Activated CD8-positive, alpha-beta memory T cell treated with anti-CD3 and anti-CD28 coated beads for 1 hour (primary cell): ENCODE data around the gene PPP2R5D.
A peak's percentile ranks its signal among the peaks of the same experiment; 100 is the strongest.
"Not testable (repeated sequence)": the region's sequence is repeated elsewhere in the genome, so short reads cannot be mapped to it uniquely, and the experiment has no call there.

Source experiments
- DNase-seq, 2 donors: peaks; one replicate each; pipeline ENCODE4 v3.0.0-alpha.2; 2020; ENCODE audit warnings: low read depth in 1 of 2; ENCODE audit errors: extremely low read depth in 1 of 2

Gene PPP2R5D

DNA sequence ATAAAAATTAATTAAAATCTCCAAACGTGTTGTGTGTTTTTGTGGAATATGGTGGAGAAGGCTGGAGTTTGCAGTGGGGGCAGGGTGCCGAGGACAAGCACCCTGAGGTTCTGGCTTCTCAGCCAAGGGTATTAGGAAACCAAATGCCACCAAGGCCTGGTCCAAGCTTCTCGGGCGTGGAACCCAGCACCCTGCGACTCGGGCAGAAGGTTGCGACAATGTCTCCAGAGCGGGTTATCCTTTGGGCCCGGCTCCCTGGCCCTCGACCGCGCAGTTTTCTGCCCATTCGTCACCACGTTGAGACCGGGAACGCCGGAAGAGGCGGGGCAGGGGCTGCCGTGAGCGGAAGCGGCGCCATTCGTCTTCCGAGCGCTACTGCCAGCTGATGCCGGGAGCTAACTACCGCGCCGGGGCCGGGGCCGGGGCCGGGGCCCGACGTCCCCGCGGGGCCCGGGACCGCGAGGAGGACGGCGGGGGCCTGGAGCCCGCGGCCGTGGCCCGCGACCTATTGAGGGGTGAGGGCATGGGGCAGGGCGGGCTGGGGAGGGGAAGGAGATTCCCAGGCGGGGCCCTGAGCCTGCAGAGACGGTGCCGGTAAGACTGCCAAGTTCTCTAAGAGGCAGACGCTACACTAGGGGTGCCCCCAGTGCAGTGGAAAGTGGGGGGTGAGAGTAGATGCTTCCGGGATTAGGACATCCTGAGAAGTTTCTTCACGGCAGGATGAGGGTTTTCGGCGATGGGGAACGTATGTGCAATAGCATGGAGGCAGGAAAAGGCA is 37.1 kb downstream of the PPP2R5D start, which contains the start of gene RRP36:
Gene RRP36 (plus strand): TSS at position 354 of the 778 bp plus-strand sequence. CDS start 32 bp downstream, at position 386.
- DNase-seq: peak; percentile 24 to 57

DNA sequence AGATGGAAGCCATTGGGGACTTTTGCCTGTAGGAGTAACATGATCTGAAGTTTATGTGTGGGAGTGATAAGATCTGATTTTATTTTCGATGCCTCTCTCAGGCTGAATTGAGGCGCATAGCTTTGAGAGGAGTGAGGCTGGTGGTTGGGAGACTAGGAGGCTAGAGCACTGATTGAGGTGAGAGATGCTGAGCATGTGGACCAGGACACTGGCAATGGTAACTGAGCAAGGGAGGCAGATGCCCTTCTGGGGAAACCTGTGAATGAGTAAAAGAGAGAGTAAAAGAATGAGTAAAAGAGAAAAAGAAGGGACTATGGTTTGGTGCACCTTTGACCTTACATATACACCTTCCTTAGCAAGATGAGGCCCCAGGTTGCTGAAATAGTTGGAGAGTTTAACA is 40.1 kb downstream of the PPP2R5D start:
- DNase-seq: no peak

DNA sequence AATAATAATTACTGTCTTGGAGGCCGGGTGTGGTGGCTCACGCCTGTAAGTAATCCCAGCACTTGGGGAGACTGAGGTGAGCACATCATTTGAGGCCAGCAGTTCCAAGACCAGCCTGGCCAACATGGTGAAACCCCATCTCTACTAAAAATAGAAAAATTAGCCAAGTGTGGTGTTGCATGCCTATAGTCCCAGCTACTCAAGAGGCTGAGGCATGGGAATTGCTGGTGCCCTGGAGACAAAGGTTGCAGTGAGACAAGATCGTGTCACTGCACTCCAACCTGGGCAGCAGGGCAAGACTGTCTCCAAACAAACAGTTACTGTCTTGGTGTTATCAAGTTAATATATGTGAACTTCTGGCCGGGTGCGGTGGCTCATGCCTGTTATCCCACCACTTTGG is 42.0 kb downstream of the PPP2R5D start:
- no peak for DNase-seq

DNA sequence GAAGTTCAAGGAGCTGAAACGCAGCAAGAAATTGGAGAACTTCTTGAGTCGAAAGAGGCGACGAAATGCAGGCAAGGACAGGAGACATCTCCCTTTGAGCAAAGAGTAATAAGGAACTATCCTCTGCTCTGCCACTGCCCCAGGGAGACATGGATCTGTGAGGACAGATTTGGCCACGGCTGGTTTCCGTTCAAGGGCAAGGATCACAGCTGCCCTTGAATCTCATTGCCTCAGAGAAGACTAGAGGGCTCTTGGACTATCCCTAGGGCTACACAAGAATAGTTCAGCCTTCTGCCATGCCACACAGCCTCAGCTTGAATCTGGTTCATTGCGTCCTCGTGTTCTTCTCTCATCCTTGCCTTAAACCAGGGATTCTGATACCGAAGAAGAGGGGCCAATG is 44.8 kb downstream of the PPP2R5D start:
- no peak for DNase-seq

DNA sequence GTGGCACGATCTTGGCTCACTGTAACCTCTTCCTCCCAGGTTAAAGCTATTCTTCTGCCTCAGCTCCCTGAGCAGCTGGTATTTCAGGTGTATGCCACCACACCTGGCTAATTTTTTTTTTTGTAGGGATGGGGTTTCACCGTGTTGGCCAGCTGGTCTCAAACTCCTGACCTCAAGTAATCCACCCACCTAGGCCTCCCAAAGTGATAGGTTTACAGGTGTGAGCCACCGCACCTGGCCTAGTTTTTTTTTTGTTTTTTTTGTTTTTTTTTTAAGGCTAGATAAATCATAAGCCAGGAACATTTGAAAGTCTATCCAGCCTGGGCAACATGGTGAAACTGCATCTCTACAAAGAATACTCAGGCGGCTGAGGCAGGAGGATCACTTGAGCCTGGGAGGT is 48.0 kb downstream of the PPP2R5D start:
- no peak for DNase-seq

DNA sequence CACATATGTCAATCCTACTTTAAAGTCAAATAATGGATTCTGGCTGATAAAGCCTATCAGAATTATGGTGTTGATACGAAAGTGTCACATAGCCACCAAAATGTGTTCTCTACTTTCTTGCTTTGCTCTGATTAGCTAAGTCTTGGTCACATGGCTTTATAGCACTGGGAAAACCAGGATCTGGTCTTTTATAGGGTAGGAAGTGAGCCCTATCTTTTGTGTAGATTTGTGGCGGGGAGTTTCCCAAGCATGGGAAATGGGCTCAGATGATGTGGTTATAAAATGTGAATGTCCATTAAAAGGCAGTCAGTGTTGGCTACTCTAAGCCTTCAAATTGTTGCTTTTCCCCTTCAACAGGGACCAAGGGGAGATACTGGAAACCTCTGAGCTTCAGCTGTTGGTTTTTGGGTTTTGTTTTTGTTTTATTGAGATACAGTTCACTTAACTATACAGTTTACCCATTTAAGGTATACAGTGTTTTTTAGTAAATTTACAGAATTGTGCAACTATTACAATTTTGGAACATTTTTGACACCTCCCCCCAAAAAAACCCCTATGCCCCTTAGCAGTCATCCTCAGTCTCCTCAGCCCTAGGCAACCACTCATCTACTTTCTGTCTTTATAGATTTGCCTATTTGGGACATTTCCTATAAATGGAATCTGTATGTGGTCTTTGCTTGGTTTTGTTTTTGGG is 49.3 kb downstream of the PPP2R5D start:
- no peak for DNase-seq

DNA sequence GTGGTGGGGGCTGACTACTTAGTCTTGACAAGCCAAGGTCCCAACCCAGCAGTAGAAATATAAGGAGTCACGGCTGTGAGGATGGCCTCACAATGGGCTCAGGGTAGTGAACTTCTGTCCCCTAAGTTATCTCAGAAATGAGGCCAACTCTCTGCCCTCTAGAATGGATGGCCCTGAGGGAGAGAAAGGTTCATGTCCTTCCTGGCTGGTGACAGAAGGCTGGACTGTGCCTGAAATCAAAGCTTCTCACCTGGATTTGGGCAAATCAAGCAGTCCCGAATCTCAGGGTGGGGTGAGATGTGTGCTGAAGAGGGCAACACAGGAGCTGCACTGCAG is 49.8 kb downstream of the PPP2R5D start:
- DNase-seq: no peak

DNA sequence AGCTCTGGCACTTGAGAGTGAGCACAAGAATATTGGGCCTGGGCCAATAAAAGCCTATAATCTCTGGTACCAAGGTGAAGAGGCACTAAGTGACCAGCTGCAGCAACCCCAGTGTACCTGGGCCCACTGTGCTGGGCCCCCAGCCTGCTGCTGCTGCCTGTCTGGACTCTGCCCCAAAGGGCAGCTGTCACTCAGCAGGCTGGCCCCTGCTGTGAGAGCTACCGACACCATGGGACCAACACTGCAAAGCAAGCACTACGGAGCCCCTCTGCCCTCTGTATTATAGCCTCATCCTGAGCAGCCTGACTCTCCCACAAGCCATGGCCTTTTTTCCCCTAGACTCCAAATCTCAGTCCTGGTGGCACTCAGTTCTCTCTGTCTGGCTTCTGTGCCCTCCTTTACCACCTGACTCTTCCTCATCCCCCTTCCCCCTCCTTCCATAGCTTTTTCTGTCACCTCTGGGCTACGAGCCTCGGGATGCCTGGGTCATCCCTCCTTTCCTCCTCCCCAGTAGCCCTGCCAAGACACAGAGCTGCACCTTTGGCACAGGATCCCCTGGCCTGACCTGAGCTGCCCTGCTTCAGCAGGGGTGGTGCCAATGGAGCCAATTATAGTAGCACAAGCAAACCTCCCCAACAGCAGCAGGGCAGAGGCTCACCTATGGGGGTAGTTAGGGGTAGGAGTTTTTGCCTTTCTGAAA is 51.3 kb downstream of the PPP2R5D start:
- no peak for DNase-seq

DNA sequence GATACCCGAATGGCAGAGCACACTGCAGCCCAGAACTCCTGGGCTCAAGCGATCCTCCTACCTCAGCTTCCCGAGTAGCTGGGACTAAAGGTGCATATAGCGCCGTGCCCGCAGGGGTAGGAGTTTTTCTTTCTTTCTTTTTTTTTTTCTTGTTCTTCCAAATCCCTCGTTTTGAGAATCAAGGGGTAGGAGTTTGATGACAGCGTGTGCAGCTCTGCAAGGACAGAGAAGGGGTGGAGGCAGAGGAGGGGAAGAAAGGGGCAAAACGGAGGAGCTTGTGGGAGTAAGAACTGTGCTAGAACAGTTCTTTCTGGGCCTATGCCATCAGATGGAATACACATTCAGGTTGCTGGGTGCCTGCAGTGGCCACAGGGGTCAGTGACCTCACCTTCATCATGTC is 52.3 kb downstream of the PPP2R5D start:
- DNase-seq: no peak

DNA sequence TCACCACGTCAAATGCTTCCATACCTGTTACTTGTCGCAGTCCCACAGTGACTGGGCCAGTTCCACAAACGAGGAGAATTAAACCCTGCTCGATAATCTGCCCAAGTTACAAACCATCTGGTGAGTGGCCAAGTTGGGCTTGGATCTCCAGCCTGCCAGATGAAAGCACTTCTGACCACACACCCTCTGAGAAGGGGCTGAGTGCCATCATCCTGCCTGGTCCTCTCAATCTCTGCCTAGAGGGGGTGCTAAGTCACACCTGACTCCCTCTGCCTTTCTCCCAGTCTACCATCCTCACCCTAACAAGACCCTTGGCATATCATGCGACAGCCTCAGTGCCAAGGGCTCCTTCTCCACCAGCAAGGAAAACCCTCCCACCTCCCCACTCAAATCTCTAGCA is 52.8 kb downstream of the PPP2R5D start:
- DNase-seq: no peak

DNA sequence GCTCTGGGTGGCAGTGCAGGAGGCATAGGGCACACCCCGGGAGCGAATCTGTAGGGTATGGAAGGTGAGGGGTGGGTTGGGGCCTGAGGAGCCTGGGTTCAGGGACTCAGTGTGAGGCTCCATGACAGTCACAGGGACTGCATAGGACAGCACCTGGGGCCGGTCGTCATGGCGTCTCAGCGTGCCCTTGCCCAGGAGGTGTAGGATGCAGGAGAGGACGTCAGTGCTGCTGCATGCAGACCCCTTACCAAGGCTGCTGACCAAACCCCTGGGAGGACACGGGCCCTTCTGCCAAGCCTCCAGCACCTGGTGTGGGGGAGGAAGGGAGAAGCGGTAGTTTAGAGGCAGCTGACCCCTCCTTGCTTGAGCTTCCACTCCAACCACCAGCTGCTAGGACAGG is 53.3 kb downstream of the PPP2R5D start:
- DNase-seq: no peak

DNA sequence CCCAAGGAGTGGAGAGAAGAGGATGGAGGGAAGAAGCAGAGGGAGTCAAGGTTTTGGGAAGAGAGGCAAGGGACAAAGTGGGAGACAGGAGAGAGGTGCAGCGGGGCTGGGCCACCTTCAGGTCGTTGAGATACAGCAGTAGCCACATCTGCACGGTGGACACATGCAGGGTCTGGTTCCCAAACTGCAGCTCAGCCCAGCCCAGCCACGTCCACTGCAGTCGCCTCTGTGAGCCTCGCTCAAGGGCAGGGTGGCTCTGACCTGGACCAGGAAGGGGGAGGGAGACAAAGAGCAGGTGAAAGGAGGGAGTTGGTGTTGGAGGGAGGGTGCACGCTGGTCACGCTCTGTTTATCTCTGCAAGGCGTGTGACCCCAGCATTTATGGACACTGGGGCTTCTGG is 54.4 kb downstream of the PPP2R5D start:
- DNase-seq: no peak

DNA sequence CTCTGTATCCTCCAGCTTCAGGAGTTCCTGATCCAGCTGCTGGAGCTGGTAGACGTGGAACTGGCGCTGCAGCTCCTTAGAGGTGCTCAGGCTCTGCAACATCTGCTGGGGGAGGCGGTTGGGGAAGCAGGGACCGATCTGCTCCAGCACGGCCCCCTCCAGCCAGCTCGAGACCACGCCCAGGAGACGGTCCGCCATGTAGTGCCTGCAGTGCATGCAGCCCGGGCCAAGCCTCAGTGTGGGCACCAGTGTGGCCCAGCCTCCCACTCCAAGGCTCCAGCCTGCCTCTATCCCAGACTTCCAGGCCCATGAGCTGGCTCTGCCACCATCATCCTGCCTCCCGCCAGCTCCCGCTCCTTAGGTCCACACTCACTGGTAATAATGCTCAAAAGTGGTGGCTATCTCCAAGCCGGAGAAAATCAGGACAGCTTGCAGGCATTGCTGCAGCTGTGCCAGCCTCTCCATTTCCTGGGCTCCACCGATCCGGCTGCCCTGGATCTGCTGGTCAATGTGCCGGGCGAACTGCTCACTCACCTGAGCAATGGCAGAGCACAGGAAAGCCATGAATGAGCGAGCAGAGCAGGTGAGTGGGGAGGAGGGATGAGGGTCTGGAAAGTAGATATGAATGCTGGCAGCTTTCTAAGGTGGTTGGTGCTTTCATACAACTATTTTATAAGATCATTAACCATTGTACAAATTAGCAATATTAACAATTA is 56.3 kb downstream of the PPP2R5D start:
- DNase-seq: no peak

DNA sequence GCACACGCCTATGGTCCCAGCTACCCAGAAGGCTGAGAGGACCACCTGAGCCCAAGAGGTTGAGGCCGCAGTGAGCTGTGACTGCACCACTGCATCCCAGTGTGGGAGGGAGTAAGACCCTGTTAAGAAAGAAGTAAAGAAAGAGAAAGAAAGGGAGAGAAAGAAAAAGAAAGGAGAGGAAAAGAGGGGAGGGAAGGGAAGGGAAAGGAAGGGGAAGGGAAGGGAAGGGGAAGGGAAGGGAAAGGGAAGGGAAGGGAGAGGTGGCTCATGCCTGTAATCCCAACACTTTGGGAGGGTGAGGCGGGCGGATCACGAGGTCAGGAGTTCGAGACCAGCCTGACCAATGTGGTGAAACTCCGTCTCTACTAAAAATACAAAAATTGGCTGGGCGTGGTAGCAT is 57.1 kb downstream of the PPP2R5D start:
- not testable (repeated sequence) for DNase-seq

DNA sequence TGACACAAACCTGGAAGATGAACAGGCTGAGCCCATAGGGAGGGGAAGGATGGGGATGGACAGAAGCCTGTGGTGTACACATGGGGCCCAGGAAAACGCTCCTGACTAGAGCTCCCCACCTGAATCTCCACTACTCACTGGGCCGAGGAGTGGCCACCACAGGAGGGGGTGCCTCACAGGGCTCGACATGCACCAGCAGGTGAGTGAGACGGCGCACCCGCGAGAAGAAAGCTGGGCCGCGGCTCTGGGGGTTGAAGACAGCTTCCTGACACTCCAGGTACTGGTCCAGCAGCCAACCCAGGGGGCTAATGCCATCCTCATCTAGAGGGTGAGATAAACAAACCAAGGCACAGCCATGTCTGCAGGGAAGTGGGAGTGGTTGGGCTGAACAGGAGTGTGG is 58.9 kb downstream of the PPP2R5D start:
- DNase-seq: no peak

DNA sequence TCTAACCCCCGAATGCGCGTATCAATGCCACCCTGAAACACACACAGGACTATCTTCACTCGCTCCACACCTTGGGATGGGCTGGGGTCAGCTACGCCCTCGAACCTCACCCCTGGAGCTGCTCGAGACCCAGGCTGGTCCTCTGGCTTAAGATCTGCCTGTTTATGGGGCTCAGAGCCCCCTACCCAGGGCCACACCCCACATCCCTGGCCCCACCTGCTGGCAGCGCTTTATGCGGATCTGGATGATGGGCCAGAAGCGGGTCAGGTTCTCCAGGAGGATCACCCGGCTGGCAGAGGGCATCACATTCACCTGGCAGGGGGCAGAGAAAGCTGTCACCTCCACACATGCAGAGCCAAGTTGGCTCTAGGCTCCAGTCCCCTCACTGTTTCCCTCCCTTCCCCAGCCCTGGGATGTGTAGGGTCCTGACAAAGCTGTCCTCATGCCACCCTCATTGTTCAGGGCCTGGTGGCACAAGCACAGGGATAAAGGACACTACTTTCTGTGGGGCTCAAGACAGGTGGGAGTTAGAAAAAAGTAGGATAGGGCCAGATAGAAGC is 61.1 kb downstream of the PPP2R5D start:
- DNase-seq: no peak

DNA sequence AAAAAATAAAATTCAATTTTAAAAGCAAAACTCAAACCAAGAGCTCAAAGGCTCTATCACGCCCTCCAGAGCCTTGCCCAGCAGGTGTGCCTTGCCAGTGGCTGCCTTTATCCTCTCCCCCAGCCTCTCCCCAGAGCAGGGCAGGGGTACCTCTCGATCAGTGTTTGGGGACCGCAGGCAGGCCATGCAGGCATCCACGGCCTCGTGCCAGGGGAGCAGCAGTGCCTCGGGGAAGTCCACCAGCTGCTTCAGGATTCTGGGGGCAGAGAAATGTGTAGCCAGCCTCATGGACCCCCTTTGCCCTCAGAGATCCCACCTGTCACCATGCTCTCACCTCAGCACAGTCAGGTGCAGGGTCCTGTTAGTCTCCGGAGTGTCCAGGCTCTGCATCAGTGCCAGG is 63.6 kb downstream of the PPP2R5D start:
- DNase-seq: no peak

DNA sequence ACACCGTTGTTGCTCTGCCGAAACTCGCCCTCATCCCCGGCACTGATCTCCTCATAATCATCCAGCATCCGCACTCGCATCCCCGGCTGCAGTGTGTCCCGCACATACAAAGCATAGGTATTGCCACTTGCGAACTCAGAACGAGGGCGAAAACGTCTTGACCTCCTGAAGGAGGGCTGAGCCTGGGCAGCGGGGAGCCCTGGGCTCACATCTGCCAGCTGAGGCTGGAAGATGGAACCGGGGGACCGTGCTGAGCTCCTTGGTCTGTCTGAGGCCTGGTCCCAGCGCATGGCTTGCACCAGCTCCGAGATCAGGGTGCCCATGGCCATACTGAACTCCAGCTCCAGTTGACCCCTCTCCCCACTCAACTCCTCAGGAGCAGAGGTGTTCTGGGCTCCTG is 66.6 kb downstream of the PPP2R5D start:
- DNase-seq: no peak

DNA sequence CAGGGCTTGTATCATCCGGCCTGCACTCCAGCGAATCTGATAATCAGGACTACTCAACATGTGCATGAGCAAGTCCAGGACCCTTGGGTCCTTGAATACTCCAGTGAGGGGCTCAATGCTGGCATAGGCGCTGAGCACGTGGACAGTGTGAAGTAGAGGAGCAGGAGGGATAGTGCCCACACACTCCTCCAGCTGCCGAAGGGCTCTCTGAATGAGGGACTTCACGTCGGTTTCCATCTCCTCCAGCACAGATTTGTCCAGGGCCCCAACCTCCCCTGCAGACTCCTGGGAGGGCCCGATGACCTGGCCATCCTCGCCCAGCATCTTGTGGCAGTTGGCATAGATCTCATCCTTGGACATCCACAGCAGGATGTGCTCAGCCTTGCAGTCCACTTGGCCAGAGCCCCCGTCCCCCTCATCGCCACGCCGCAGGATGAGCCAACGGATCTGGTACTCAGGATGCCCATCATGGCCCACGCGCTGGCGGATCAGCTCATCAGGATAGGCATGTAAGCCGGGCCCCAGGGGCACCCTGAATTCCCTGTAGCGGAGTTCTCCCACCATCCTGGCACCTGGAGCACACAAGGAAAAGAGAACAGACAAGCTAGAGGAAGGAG is 68.0 kb downstream of the PPP2R5D start:
- DNase-seq: no peak

DNA sequence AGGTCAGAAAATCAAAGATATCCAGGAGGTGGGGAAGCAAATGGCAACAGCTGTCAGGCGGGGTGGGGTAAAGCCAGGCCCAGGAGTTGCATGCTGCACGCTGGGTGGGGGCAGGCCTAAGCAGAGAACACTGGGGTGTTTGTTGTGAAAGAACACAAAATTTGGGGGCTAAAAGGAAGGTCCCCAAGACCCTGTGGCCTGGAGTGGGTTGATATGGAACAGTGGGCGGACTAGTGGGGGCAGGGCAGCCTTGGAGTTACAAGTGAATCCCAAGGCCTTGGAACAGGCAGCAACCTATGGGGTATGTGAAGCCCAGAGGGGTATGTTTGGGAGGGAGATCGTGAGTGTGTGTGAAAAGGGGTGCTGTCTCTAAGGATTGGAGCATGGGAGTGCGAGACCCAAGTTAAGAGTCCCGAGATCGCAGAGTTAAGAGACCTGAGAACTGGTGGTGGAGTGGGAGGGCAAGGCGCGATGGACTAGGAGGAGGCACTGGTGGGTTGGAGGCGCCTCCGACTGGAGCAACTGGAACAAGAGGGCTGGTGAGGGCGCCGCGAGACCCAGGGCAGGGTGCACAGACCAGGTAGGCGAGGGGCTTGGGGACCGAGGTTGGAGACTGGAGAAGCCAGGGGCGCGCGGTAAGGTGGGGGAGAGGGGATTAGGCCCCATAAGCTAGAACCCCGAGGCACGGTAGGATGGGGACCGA is 68.6 kb downstream of the PPP2R5D start:
- no peak for DNase-seq
